ENCODE measurements around the gene IRS2.

GRCh38 chr13:109728061-109728460 lies 58.3 kb downstream of the IRS2 start:
- TF ChIP-seq CTCF (IDR thresholded peaks at IDR 0.05) = no peak
- TF ChIP-seq POLR2A (IDR thresholded peaks at IDR 0.05) = no peak

Measured in upper lobe of left lung (tissue), 4 donors.